HepG2 (cell line): ENCODE measurements around the gene DPH6. TPM values are rescaled to one million over a fixed set of nuclear protein-coding genes. Genes with fewer than 3 reads are reported as not detected.

Source experiments
- ATAC-seq: fragments of 200-7000 bp; cut with Tn5 transposase; 3 replicates; pipeline ENCODE4 v1.9.1; 2020; ENCODE audit warnings: mild to moderate bottlenecking, moderate library complexity
- BruUV-seq: library from RNA; stranded (reverse); fragments of 400-500 nt; replicated peaks from 2 replicates; lab custom pipeline; 2021; lab: Mats Ljungman, UMichigan
- CTCF ChIA-PET: fragments of 300-600 bp; formaldehyde crosslinking; extraction: SDS; loops from one replicate; lab custom pipeline; 2021; ENCODE audit warnings: low total read pairs, inconsistent platforms, low intra/inter-chr PET ratio; lab: Yijun Ruan, JAX
- POLR2A ChIA-PET: fragments of 350-600 bp; sonication (Branson Sonifier 250); formaldehyde crosslinking; loops from one replicate; lab custom pipeline; 2020; ENCODE audit warnings: antibody characterized with exemption, inconsistent platforms; lab: Yijun Ruan, JAX
- DNase-seq: peaks from one replicate; pipeline ENCODE4 v3.0.0-alpha.2; 2015; ENCODE audit warnings: low spot score
- FAIRE-seq: peaks from 3 replicates; lab custom pipeline; 2011; peaks lifted over from hg19 to GRCh38; lab: Jason Lieb, UNC
- H2AFZ ChIP-seq: one replicate; pipeline ENCODE4 v1.6.1; 2011; ENCODE audit warnings: low read length, inconsistent platforms
- H3K27ac ChIP-seq: fragments of 300-600 bp; 3 replicates; pipeline ENCODE4 v1.8.0; 2011; ENCODE audit warnings: mixed run types, mild to moderate bottlenecking, mixed read lengths, low read length, inconsistent platforms; ENCODE audit not compliant: insufficient read depth; ENCODE audit errors: extremely low read length
- H3K27me3 ChIP-seq, 2 experiments: fragments of 200-600 bp in 1 of 2; 2 replicates in 1 of 2; 3 replicates in 1 of 2; pipeline versions ENCODE4 v1.6.0 to v1.8.0; 2011; ENCODE audit warnings: low read length in 2 of 2, mild to moderate bottlenecking in 2 of 2, moderate library complexity in 2 of 2, inconsistent platforms in 1 of 2; ENCODE audit not compliant: insufficient read depth in 2 of 2, control insufficient read depth in 1 of 2
- H3K36me3 ChIP-seq, 2 experiments: fragments of 200-600 bp in 1 of 2; replicated peaks in 1 of 2; 2 replicates in 1 of 2; 3 replicates in 1 of 2; pipeline versions ENCODE4 v1.5.1 to v1.8.0; 2011; ENCODE audit warnings: low read length in 2 of 2, inconsistent platforms in 1 of 2; ENCODE audit not compliant: insufficient read depth in 2 of 2, control insufficient read depth in 1 of 2
- H3K4me1 ChIP-seq: 2 replicates; pipeline ENCODE4 v1.5.1; 2012; ENCODE audit warnings: low read length, inconsistent platforms; ENCODE audit not compliant: insufficient read depth
- H3K4me2 ChIP-seq: 2 replicates; pipeline ENCODE4 v1.6.0; 2011; ENCODE audit warnings: low read depth, low read length, inconsistent platforms
- H3K4me3 ChIP-seq, 3 experiments: fragments of 200-600 bp in 1 of 3; sonication (generic), shearing (Covaris generic) in 1 of 3; replicated peaks in 1 of 3; 2 replicates each; pipeline ENCODE4 v1.5.1; 2011 to 2016; ENCODE audit warnings: low read length in 3 of 3, inconsistent platforms in 2 of 3, low read depth in 2 of 3, mild to moderate bottlenecking in 2 of 3, control low read depth in 1 of 3, mixed read lengths in 1 of 3; ENCODE audit not compliant: insufficient read depth in 1 of 3
- H3K79me2 ChIP-seq: one replicate; pipeline ENCODE4 v1.6.1; 2011; ENCODE audit warnings: low read length, inconsistent platforms; ENCODE audit not compliant: insufficient read depth
- H3K9ac ChIP-seq: 2 replicates; pipeline ENCODE4 v1.6.0; 2011; ENCODE audit warnings: mild to moderate bottlenecking, low read depth, low read length, inconsistent platforms; ENCODE audit not compliant: insufficient read depth
- H3K9me3 ChIP-seq: 2 replicates; pipeline ENCODE4 v1.5.1; 2012; ENCODE audit warnings: mild to moderate bottlenecking, low read length
- H4K20me1 ChIP-seq: 2 replicates; pipeline ENCODE4 v1.6.0; 2011; ENCODE audit warnings: inconsistent platforms, mild to moderate bottlenecking, low read length, moderate library complexity; ENCODE audit not compliant: insufficient read depth
- CHD2 ChIP-seq: IDR thresholded peaks from 2 replicates; pipeline ENCODE4 v1.6.1; 2011; ENCODE audit warnings: low read depth, low read length, improper control_type of control experiment
- GATA4 ChIP-seq: sonication (generic); IDR thresholded peaks from 2 replicates; pipeline ENCODE4 v1.6.1; 2016; ENCODE audit warnings: antibody characterized with exemption, low read depth, borderline replicate concordance
- HOXD1 ChIP-seq: sonication (generic); formaldehyde crosslinking; IDR thresholded peaks from 2 replicates; pipeline ENCODE4 v1.5.0; 2020; ENCODE audit warnings: missing genetic modification reagents
- KDM2A ChIP-seq: sonication (generic); formaldehyde crosslinking; IDR thresholded peaks from 2 replicates; pipeline ENCODE4 v1.4.0; 2020; ENCODE audit warnings: low read depth, missing genetic modification reagents, borderline replicate concordance
- KDM5A ChIP-seq: fragments of 200-600 bp; sonication (generic); IDR thresholded peaks from 2 replicates; pipeline ENCODE4 v1.7.0; 2018; ENCODE audit warnings: antibody characterized with exemption, mild to moderate bottlenecking, low read length, borderline replicate concordance
- POGK ChIP-seq: sonication (generic); formaldehyde crosslinking; conservative IDR thresholded peaks from 2 replicates; pipeline ENCODE4 v1.8.0; 2022; ENCODE audit warnings: mild to moderate bottlenecking, moderate library complexity, missing genetic modification reagents
- RNF219 ChIP-seq: sonication (generic); formaldehyde crosslinking; IDR thresholded peaks from 2 replicates; pipeline ENCODE4 v1.5.0; 2020; ENCODE audit warnings: mild to moderate bottlenecking, missing genetic modification reagents
- TERF1 ChIP-seq: sonication (generic); formaldehyde crosslinking; IDR thresholded peaks from 2 replicates; pipeline ENCODE4 v1.8.0; 2022; ENCODE audit warnings: mild to moderate bottlenecking, missing genetic modification reagents, moderate library complexity
- ZMYM4 ChIP-seq: sonication (generic); formaldehyde crosslinking; IDR thresholded peaks from 2 replicates; pipeline ENCODE4 v1.8.1; 2023; ENCODE audit warnings: mild to moderate bottlenecking, missing genetic modification reagents
- ZNF546 ChIP-seq: sonication (generic); formaldehyde crosslinking; conservative IDR thresholded peaks from 2 replicates; pipeline ENCODE4 v1.8.1; 2023; ENCODE audit warnings: mild to moderate bottlenecking, missing genetic modification reagents
- ZNF724P ChIP-seq: sonication (generic); formaldehyde crosslinking; IDR thresholded peaks from 2 replicates; pipeline ENCODE4 v1.8.0; 2022; ENCODE audit warnings: missing genetic modification reagents, borderline replicate concordance
- WGBS: methylation state at CpG from one replicate; pipeline ENCODE4 v1.1.6; 2017; ENCODE audit warnings: low lambda C conversion rate; 5-methylcytosine and 5-hydroxymethylcytosine counted together
- in situ Hi-C: cut with HindIII; loops from 2 replicates; pipeline ENCODE4 v1.10.0; 2017; ENCODE audit warnings: low pct_unique_long_range_greater_than_20kb; ENCODE audit not compliant: extremely low pct_ligation_motif_present
- intact Hi-C: fragments of 100-400 bp; cut with micrococcal nuclease; formaldehyde crosslinking; loops from one replicate; pipeline ENCODE4 v1.10.0; 2022; ENCODE audit not compliant: unreplicated experiment
- polyA plus RNA-seq, 8 experiments: library from polyadenylated mRNA; depleted of rRNA in 3 of 8; stranded (reverse) in 7 of 8; unstranded in 1 of 8; fragments of >200 nt; fragmentation: Illumina TruSeq in 4 of 8; extraction: Trizol in 4 of 8; gene quantifications; 2 replicates each; pipeline versions ENCODE4 v1.2.1 to v1.2.3, GENCODE V29; 2011 to 2016; ENCODE audit warnings: low read depth in 4 of 8, missing spikeins in 1 of 8, mixed read lengths in 1 of 8; ENCODE audit not compliant: insufficient read depth in 1 of 8
- total RNA-seq, 5 experiments: library from RNA; depleted of rRNA; stranded (reverse); fragments of >200 nt; fragmentation: Illumina TruSeq; extraction: Trizol; gene quantifications; 2 replicates each; pipeline ENCODE4 v1.2.3, GENCODE V29; 2016; ENCODE audit warnings: low read depth in 1 of 5
- TF ChIP-seq, protein P1 (sequence below): sonication (generic); formaldehyde crosslinking; IDR thresholded peaks from 2 replicates; pipeline ENCODE4 v1.4.0; 2020; ENCODE audit warnings: missing genetic modification reagents
- TF ChIP-seq, protein P2 (sequence below): sonication (generic); formaldehyde crosslinking; IDR thresholded peaks from 2 replicates; pipeline ENCODE4 v1.4.0; 2020; ENCODE audit warnings: mild to moderate bottlenecking, missing genetic modification reagents
- TF ChIP-seq, protein P3 (sequence below): sonication (generic); formaldehyde crosslinking; IDR thresholded peaks from 2 replicates; pipeline ENCODE4 v1.8.0; 2022; ENCODE audit warnings: mild to moderate bottlenecking, missing genetic modification reagents, borderline replicate concordance
- TF ChIP-seq, protein P4 (sequence below): IDR thresholded peaks from 2 replicates; pipeline ENCODE4 v1.6.1; 2016; ENCODE audit warnings: missing compliant biosample characterization, missing genetic modification reagents, borderline replicate concordance

DPH6 gene
- total and polyA plus RNA-seq, 2 of the 13 experiments (the other 11 are each of a cell fraction or from before 2014, with no cell fraction given), result 10.2 to 25.8 TPM

DNA sequence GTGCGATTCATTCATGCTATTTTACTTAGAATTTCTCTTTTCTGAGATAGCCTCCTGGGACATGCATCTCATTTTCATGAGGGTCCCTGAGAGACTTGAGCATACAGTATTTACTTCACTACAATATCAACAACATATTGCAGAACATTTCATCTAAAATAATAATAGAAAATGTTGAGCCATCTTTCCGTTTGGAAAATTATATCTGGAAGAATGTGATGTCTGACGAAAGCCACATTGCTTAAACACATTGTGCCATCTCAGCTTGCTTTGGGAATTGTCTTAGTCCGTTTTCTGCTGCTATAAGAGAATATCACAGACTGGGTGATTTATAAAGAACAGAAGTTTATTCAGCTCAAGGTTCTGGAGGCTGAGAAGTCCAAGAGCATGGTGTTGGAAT, 55.5 kb downstream of the DPH6 start:
- Histone ChIP-seq H3K36me3 (no peaks in the 10 kb centered on the region), H2AFZ (no peak overlapping the region), H3K4me2 (no peak overlapping the region), H3K9ac (no peak overlapping the region), H3K27me3 (no peaks in the 10 kb centered on the region), H3K9me3 (peaks cover 30% of the 10 kb centered on the region), H3K27ac (no peak overlapping the region), H4K20me1 (no peaks in the 10 kb centered on the region), H3K4me3 (no peak overlapping the region), H3K79me2 (no peaks in the 10 kb centered on the region), H3K4me1 (no peaks in the 10 kb centered on the region)
- ATAC-seq, result no peak
- no peak for FAIRE-seq
- no peak for DNase-seq
- BruUV-seq, result no TSS peak
- ChIA-PET POLR2A (no interaction called here), CTCF (no interaction called here)
- in situ Hi-C loops, result no loop called here
- 98% methylated on average over 4 of the region's 4 CpGs for WGBS
- intact Hi-C loops, result no loop called here
- TF ChIP-seq TERF1 (CRISPR knock-in tag), result no peak
- no peak for TF ChIP-seq POGK (CRISPR knock-in tag)
- TF ChIP-seq ZMYM4 (CRISPR knock-in tag), result no peak
- TF ChIP-seq GATA4, result no peak
- TF ChIP-seq RNF219 (CRISPR knock-in tag), result no peak
- no peak for TF ChIP-seq ZNF724P (CRISPR knock-in tag)
- no peak for TF ChIP-seq HOXD1 (CRISPR knock-in tag)
- no peak for TF ChIP-seq KDM5A
- TF ChIP-seq KDM2A, result no peak
- TF ChIP-seq ZNF546, result no peak
- TF ChIP-seq, protein P1, sequence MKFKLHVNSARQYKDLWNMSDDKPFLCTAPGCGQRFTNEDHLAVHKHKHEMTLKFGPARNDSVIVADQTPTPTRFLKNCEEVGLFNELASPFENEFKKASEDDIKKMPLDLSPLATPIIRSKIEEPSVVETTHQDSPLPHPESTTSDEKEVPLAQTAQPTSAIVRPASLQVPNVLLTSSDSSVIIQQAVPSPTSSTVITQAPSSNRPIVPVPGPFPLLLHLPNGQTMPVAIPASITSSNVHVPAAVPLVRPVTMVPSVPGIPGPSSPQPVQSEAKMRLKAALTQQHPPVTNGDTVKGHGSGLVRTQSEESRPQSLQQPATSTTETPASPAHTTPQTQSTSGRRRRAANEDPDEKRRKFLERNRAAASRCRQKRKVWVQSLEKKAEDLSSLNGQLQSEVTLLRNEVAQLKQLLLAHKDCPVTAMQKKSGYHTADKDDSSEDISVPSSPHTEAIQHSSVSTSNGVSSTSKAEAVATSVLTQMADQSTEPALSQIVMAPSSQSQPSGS (CRISPR knock-in tag), result no peak
- TF ChIP-seq, protein P2, sequence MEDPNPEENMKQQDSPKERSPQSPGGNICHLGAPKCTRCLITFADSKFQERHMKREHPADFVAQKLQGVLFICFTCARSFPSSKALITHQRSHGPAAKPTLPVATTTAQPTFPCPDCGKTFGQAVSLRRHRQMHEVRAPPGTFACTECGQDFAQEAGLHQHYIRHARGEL (CRISPR knock-in tag), result no peak
- TF ChIP-seq, protein P3, sequence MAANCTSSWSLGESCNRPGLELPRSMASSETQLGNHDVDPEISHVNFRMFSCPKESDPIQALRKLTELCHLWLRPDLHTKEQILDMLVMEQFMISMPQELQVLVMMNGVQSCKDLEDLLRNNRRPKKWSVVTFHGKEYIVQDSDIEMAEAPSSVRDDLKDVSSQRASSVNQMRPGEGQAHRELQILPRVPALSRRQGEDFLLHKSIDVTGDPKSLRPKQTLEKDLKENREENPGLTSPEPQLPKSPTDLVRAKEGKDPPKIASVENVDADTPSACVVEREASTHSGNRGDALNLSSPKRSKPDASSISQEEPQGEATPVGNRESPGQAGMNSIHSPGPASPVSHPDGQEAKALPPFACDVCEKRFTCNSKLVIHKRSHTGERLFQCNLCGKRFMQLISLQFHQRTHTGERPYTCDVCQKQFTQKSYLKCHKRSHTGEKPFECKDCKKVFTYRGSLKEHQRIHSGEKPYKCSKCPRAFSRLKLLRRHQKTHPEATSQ (CRISPR knock-in tag), result no peak
- TF ChIP-seq, protein P4, sequence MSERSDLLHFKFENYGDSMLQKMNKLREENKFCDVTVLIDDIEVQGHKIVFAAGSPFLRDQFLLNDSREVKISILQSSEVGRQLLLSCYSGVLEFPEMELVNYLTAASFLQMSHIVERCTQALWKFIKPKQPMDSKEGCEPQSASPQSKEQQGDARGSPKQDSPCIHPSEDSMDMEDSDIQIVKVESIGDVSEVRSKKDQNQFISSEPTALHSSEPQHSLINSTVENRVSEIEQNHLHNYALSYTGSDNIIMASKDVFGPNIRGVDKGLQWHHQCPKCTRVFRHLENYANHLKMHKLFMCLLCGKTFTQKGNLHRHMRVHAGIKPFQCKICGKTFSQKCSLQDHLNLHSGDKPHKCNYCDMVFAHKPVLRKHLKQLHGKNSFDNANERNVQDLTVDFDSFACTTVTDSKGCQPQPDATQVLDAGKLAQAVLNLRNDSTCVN (CRISPR knock-in tag), result no peak
- no peak for TF ChIP-seq CHD2
